GM18517 (cell line): Measurements from ENCODE around the gene TPSD1.
"Not testable (repeated sequence)": the region's sequence is repeated elsewhere in the genome, so short reads cannot be mapped to it uniquely, and the experiment has no call there.

Source experiments
- ATAC-seq: cut with Tn5 transposase; IDR thresholded peaks from one replicate; pipeline ENCODE4 v1.9.1; 2021; ENCODE audit warnings: mild to moderate bottlenecking, moderate library complexity; ENCODE audit not compliant: unreplicated experiment

Gene TPSD1

GRCh38 chr16:1220841-1221627 lies 34.8 kb upstream of the TPSD1 start:
- no peak for ATAC-seq

GRCh38 chr16:1221628-1222552 lies 34.0 kb upstream of the TPSD1 start:
- ATAC-seq, result no peak

- no peak for ATAC-seq
Observed at GRCh38 chr16:1222553-1223354, 33.1 kb upstream of the TPSD1 start.

- no peak for ATAC-seq
Observed at GRCh38 chr16:1223355-1224214, 32.3 kb upstream of the TPSD1 start.

- ATAC-seq, result no peak
Observed at GRCh38 chr16:1224558-1224957, 31.3 kb upstream of the TPSD1 start.

- no peak for ATAC-seq
Observed at GRCh38 chr16:1225051-1225451, 30.8 kb upstream of the TPSD1 start, which contains the start of gene TPSG1. TPSG1 (minus strand) TSS chr16:1225268; CDS start chr16:1225252, 16 bp downstream.

GRCh38 chr16:1225728-1226311 lies 30.0 kb upstream of the TPSD1 start:
- not testable (repeated sequence) for ATAC-seq

- ATAC-seq, result not testable (repeated sequence)
Observed at GRCh38 chr16:1226692-1227091, 29.2 kb upstream of the TPSD1 start.

GRCh38 chr16:1228227-1228626 lies 27.6 kb upstream of the TPSD1 start:
- ATAC-seq, result not testable (repeated sequence)

GRCh38 chr16:1229476-1229875 lies 26.4 kb upstream of the TPSD1 start:
- ATAC-seq, result not testable (repeated sequence)

- not testable (repeated sequence) for ATAC-seq
Observed at GRCh38 chr16:1230084-1230470, 25.8 kb upstream of the TPSD1 start, which contains the start of gene TPSB2. TPSB2 (minus strand) TSS chr16:1230184; CDS start chr16:1229951, 233 bp downstream.

GRCh38 chr16:1230471-1231212 lies 25.2 kb upstream of the TPSD1 start:
- not testable (repeated sequence) for ATAC-seq

- ATAC-seq, result not testable (repeated sequence)
Observed at GRCh38 chr16:1231301-1231700, 24.6 kb upstream of the TPSD1 start.

GRCh38 chr16:1232049-1232748 lies 23.7 kb upstream of the TPSD1 start:
- not testable (repeated sequence) for ATAC-seq

- ATAC-seq, result not testable (repeated sequence)
Observed at GRCh38 chr16:1236659-1237058, 19.2 kb upstream of the TPSD1 start.

- ATAC-seq, result no peak
Observed at GRCh38 chr16:1237990-1238389, 17.9 kb upstream of the TPSD1 start.

- ATAC-seq, result not testable (repeated sequence)
Observed at GRCh38 chr16:1238909-1239308, 17.0 kb upstream of the TPSD1 start.

GRCh38 chr16:1239575-1239974 lies 16.3 kb upstream of the TPSD1 start:
- ATAC-seq, result not testable (repeated sequence)
